GM19452 (cell line): ENCODE data around the gene S1PR4.

Source experiments
- ATAC-seq: cut with Tn5 transposase; IDR thresholded peaks from one replicate; pipeline ENCODE4 v1.9.1; 2021; ENCODE audit not compliant: unreplicated experiment

S1PR4 gene

GRCh38 chr19:3178377-3178972 lies at the start of gene S1PR4:
Gene S1PR4, plus strand, starts transcription at chr19:3178769. Its CDS starts 24 bp downstream, at chr19:3178793.
- ATAC-seq = no peak

GRCh38 chr19:3129112-3129511 lies 49.5 kb upstream of the S1PR4 start:
- no peak for ATAC-seq

GRCh38 chr19:3131168-3131567 lies 47.4 kb upstream of the S1PR4 start:
- no peak for ATAC-seq

GRCh38 chr19:3132971-3133792 lies 45.4 kb upstream of the S1PR4 start:
- ATAC-seq = no peak

- no peak for ATAC-seq
Observed at GRCh38 chr19:3133793-3134116, 44.8 kb upstream of the S1PR4 start.

- no peak for ATAC-seq
Observed at GRCh38 chr19:3135961-3136683, 42.4 kb upstream of the S1PR4 start, which contains the start of gene GNA15. Gene GNA15, plus strand, starts transcription at chr19:3136033. Its CDS starts 418 bp downstream, at chr19:3136451.

- ATAC-seq = no peak
Observed at GRCh38 chr19:3136684-3137055, 41.9 kb upstream of the S1PR4 start.

GRCh38 chr19:3137119-3137518 lies 41.5 kb upstream of the S1PR4 start:
- no peak for ATAC-seq

- ATAC-seq = no peak
Observed at GRCh38 chr19:3138268-3138667, 40.3 kb upstream of the S1PR4 start.

GRCh38 chr19:3140667-3141038 lies 37.9 kb upstream of the S1PR4 start:
- no peak for ATAC-seq

GRCh38 chr19:3142292-3142670 lies 36.3 kb upstream of the S1PR4 start:
- ATAC-seq = no peak

- ATAC-seq = no peak
Observed at GRCh38 chr19:3142781-3143337, 35.7 kb upstream of the S1PR4 start.

- no peak for ATAC-seq
Observed at GRCh38 chr19:3145909-3146676, 32.5 kb upstream of the S1PR4 start.

- ATAC-seq = no peak
Observed at GRCh38 chr19:3146677-3147100, 31.9 kb upstream of the S1PR4 start.

GRCh38 chr19:3148503-3148902 lies 30.1 kb upstream of the S1PR4 start:
- ATAC-seq = no peak

GRCh38 chr19:3149089-3149488 lies 29.5 kb upstream of the S1PR4 start:
- ATAC-seq = no peak

GRCh38 chr19:3149526-3150505 lies 28.8 kb upstream of the S1PR4 start:
- ATAC-seq = no peak

- no peak for ATAC-seq
Observed at GRCh38 chr19:3150739-3151329, 27.7 kb upstream of the S1PR4 start.
